Esophagus muscularis mucosa (tissue), 4 donors: ENCODE results near the gene HADH. TPM values are rescaled to one million over a fixed set of nuclear protein-coding genes. Genes with fewer than 3 reads are reported as not detected.
"Not testable (repeated sequence)": the region's sequence is repeated elsewhere in the genome, so short reads cannot be mapped to it uniquely, and the experiment has no call there.

Experiments used
- DNase-seq: peaks from one replicate; pipeline ENCODE4 v3.0.0-alpha.2; 2017; ENCODE audit errors: extremely low spot score
- H3K27ac ChIP-seq, 4 donors: fragments of 200-600 bp; sonication (generic); replicated peaks in 1 of 4; 1 replicate in 3 of 4; 2 replicates in 1 of 4; pipeline ENCODE4 v1.5.1; 2016 to 2019; ENCODE audit warnings: mild to moderate bottlenecking in 1 of 4
- H3K27me3 ChIP-seq, 4 donors: fragments of 200-600 bp; sonication (generic); one replicate each; pipeline versions ENCODE4 v1.5.1 to v1.6.0; 2016 to 2019
- H3K36me3 ChIP-seq, 4 donors: fragments of 200-600 bp; sonication (generic); one replicate each; pipeline ENCODE4 v1.5.1; 2016 to 2019
- H3K4me1 ChIP-seq, 4 donors: fragments of 200-600 bp; sonication (generic); one replicate each; pipeline ENCODE4 v1.5.1; 2016 to 2019
- H3K4me3 ChIP-seq, 4 donors: fragments of 200-600 bp; sonication (generic); 1 replicate in 2 of 4; 2 replicates in 2 of 4; pipeline ENCODE4 v1.5.1; 2016 to 2019; ENCODE audit warnings: mild to moderate bottlenecking in 4 of 4, moderate library complexity in 1 of 4
- H3K9me3 ChIP-seq, 4 donors: fragments of 200-600 bp; sonication (generic); 1 replicate in 3 of 4; 2 replicates in 1 of 4; pipeline ENCODE4 v1.5.1; 2016 to 2019
- CTCF ChIP-seq, 3 experiments: fragments of 200-600 bp in 2 of 3; fragments of 450-650 bp in 1 of 3; sonication (generic) in 2 of 3; IDR thresholded peaks; one replicate each; pipeline ENCODE4 v1.5.1; 2017 to 2019; ENCODE audit warnings: antibody characterized with exemption in 3 of 3, mild to moderate bottlenecking in 2 of 3, moderate library complexity in 1 of 3
- EP300 ChIP-seq: sonication (generic); formaldehyde crosslinking; IDR thresholded peaks from one replicate; pipeline ENCODE4 v1.6.1; 2017; ENCODE audit warnings: antibody characterized with exemption
- POLR2A ChIP-seq: fragments of 450-650 bp; IDR thresholded peaks from one replicate; pipeline ENCODE4 v1.6.1; 2017; ENCODE audit warnings: antibody characterized with exemption, moderate library complexity, mild to moderate bottlenecking, low read depth
- POLR2AphosphoS5 ChIP-seq, 2 donors: sonication (generic); formaldehyde crosslinking; IDR thresholded peaks; one replicate each; pipeline ENCODE4 v1.6.1; 2017; ENCODE audit warnings: antibody characterized with exemption in 2 of 2
- WGBS: methylation state at CpG from one replicate; pipeline ENCODE4 v1.1.5; 2018; 5-methylcytosine and 5-hydroxymethylcytosine counted together
- intact Hi-C: fragments of 100-400 bp; cut with DNase I; formaldehyde crosslinking; loops from one replicate; pipeline ENCODE4 v1.15.1; 2023
- total RNA-seq, 4 donors: library from RNA; depleted of rRNA; stranded (reverse); fragments of >200 nt; gene quantifications; one replicate each; pipeline versions ENCODE4 v1.1.0 to v1.2.1, GENCODE V29; 2016

Gene HADH
- total RNA-seq, 4 donors from 2014 or later: 60.8 to 176 (median 108) TPM

DNA sequence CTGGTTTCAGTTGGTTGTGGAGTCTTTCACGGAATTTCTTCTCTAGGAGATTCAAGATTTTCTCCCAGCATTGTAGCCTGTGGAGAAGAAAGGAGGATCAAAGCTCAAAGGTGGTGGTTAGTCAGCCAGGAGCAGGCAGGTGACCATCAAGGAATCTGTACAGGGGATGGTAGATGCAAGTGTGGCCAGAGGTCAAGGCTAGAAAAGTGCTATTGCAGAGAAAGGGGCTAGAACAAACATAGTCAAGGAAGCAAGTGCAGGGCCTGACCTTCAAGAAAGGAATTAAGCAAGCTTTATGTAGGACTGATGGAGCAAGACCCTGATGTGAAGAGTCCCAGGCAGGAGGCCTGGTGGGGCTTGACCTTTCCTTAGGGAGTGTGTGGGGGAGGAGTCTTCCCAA lies 16.1 kb downstream of the HADH start:
- Histone ChIP-seq H3K4me1 (peaks cover 32 to 60% (median 35%) of the 10 kb centered on the region in 4 donors), H3K27me3 (no peaks in the 10 kb centered on the region), H3K9me3 (no peaks in the 10 kb centered on the region), H3K36me3 (peaks cover 0 to 7% (median 3%) of the 10 kb centered on the region in 4 donors), H3K27ac (no peak overlapping the region), H3K4me3 (no peak overlapping the region)
- 100% methylated on average over 1 of the region's 1 CpG for WGBS
- DNase-seq: peak; percentile 24
- intact Hi-C loops: no loop called here
- TF ChIP-seq EP300 (no peak), CTCF (IDR thresholded peaks at IDR 0.05) (no peak), POLR2A (no peak), POLR2AphosphoS5 (IDR thresholded peaks at IDR 0.05) (no peak)

DNA sequence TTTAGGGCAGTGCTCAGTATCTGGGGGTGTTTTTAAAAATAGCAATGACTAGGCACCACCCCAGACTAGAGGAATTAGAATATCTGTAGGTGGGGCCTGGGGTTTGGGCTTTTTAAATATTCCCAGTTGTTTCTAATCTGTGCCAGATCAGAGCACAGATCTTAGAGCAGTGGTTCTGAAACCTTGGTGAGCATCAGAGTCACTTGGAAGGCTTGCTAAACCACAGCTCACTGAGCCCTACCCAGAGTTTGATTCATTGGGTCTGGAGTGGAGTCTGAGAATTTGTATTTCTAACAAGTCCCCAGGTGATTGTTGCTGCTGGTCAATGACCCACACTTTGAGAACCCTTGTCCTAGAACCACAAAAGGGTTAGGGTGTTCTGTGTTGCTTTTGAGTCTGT lies 16.7 kb downstream of the HADH start:
- no peak overlapping the region for H3K27ac ChIP-seq
- intact Hi-C loops: no loop called here
- TF ChIP-seq POLR2A: no peak
- no peak for TF ChIP-seq EP300
- no peak for TF ChIP-seq CTCF (IDR thresholded peaks at IDR 0.05)
- no peak for TF ChIP-seq POLR2AphosphoS5 (IDR thresholded peaks at IDR 0.05)
- peak; percentile 66 for DNase-seq
- H3K4me1 ChIP-seq: peaks cover 32 to 60% (median 35%) of the 10 kb centered on the region in 4 donors
- H3K27me3 ChIP-seq: no peaks in the 10 kb centered on the region
- no peaks in the 10 kb centered on the region for H3K9me3 ChIP-seq
- no peak overlapping the region for H3K4me3 ChIP-seq
- H3K36me3 ChIP-seq: peaks cover 2 to 13% (median 8%) of the 10 kb centered on the region in 4 donors

GRCh38 chr4:108007984-108008383 lies 18.3 kb downstream of the HADH start:
- Histone ChIP-seq H3K36me3 (peaks cover 10 to 26% (median 12%) of the 10 kb centered on the region in 4 donors), H3K9me3 (no peaks in the 10 kb centered on the region), H3K4me3 (no peak overlapping the region), H3K27ac (no peak overlapping the region), H3K4me1 (peaks cover 32 to 55% (median 37%) of the 10 kb centered on the region in 4 donors), H3K27me3 (no peaks in the 10 kb centered on the region)
- TF ChIP-seq CTCF (IDR thresholded peaks at IDR 0.05) (no peak), EP300 (no peak), POLR2A (no peak), POLR2AphosphoS5 (IDR thresholded peaks at IDR 0.05) (no peak)
- intact Hi-C loops: no loop called here
- peak; percentile 55 for DNase-seq
- 96% methylated on average over 7 of the region's 7 CpGs for WGBS

DNA sequence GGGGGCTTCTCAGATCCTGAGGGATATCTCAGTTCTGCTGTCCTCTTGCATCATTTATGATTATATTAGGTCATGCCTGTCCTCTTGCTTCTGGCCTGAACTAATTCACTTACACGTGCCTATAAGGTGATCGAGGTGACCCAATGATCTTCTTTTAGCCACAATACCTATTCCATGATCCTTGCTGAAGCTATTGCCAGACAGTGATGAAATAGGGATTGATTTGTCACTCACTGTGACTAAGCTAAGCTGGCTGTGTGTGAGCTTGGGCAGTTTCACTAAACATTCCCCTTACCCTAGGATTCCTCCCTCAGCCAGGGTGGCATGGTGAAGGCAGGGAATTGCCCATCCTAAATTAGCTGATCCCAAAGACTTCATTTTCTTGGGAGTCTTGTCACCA lies 19.0 kb downstream of the HADH start:
- Histone ChIP-seq H3K9me3 (no peaks in the 10 kb centered on the region), H3K4me1 (peaks cover 28 to 48% (median 33%) of the 10 kb centered on the region in 4 donors), H3K4me3 (no peak overlapping the region), H3K27ac (no peak overlapping the region), H3K27me3 (no peaks in the 10 kb centered on the region), H3K36me3 (peaks cover 10 to 33% (median 12%) of the 10 kb centered on the region in 4 donors)
- WGBS: 93% methylated on average over 2 of the region's 2 CpGs
- intact Hi-C loops: no loop called here
- no peak for TF ChIP-seq POLR2A
- TF ChIP-seq CTCF (IDR thresholded peaks at IDR 0.05): no peak
- TF ChIP-seq POLR2AphosphoS5 (IDR thresholded peaks at IDR 0.05): no peak
- TF ChIP-seq EP300: no peak
- DNase-seq: no peak

DNA sequence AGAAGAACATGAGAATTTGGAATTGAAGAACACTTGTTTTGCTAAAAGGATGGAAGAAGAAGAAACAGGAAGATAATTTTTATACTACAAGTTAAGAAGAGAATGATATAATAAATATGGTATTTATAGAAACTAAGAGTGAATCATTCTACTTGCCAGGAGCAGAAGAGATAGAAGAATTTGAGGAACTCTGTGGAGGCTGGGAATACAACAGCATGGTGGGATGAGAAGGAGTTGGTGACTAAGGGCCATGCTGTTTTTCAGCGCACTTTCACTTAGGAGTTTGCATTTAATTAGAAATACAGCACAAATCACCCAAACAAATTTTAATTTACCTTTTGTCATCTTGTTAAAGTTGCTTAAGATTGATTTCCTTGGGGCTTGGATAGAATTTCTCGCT lies 20.5 kb downstream of the HADH start:
- 91% methylated on average over 2 of the region's 2 CpGs for WGBS
- no peaks in the 10 kb centered on the region for H3K27me3 ChIP-seq
- no peak for TF ChIP-seq EP300
- TF ChIP-seq POLR2A: no peak
- TF ChIP-seq POLR2AphosphoS5 (IDR thresholded peaks at IDR 0.05): no peak
- TF ChIP-seq CTCF (IDR thresholded peaks at IDR 0.05): no peak
- no peaks in the 10 kb centered on the region for H3K9me3 ChIP-seq
- no peak overlapping the region for H3K4me3 ChIP-seq
- no peak overlapping the region for H3K27ac ChIP-seq
- DNase-seq: no peak
- intact Hi-C loops: no loop called here
- peaks cover 17 to 38% (median 21%) of the 10 kb centered on the region in 4 donors for H3K4me1 ChIP-seq
- peaks cover 10 to 47% (median 23%) of the 10 kb centered on the region in 4 donors for H3K36me3 ChIP-seq

GRCh38 chr4:108012382-108012781 lies 22.7 kb downstream of the HADH start:
- DNase-seq, H3K9me3 ChIP-seq, H3K27ac ChIP-seq, H3K27me3 ChIP-seq, intact Hi-C loops, H3K4me3 ChIP-seq: not testable (repeated sequence)
- H3K36me3 ChIP-seq: peaks cover 28 to 69% (median 43%) of the 10 kb centered on the region in 4 donors
- H3K4me1 ChIP-seq: peaks cover 9 to 29% (median 20%) of the 10 kb centered on the region in 4 donors
- 91% methylated on average over 5 of the region's 5 CpGs for WGBS
